Parathyroid adenoma (tissue), 2 donors: ENCODE measurements around the gene KLHL29.

Source experiments
- H2AFZ ChIP-seq: fragments of 300-600 bp; sonication (generic); one replicate; pipeline ENCODE4 v1.7.0; 2017; ENCODE audit warnings: antibody characterized with exemption, mild to moderate bottlenecking
- H3K27ac ChIP-seq: fragments of 300-600 bp; sonication (generic); one replicate; pipeline ENCODE4 v1.7.0; 2017
- H3K27me3 ChIP-seq: fragments of 300-600 bp; sonication (generic); one replicate; pipeline ENCODE4 v1.7.0; 2017; ENCODE audit warnings: low read length; ENCODE audit not compliant: control insufficient read depth, insufficient read depth
- H3K36me3 ChIP-seq: fragments of 300-600 bp; sonication (generic); one replicate; pipeline ENCODE4 v1.7.0; 2017; ENCODE audit warnings: low read length; ENCODE audit not compliant: control insufficient read depth, insufficient read depth
- H3K4me1 ChIP-seq: fragments of 300-600 bp; sonication (generic); one replicate; pipeline ENCODE4 v1.7.0; 2017; ENCODE audit warnings: control low read depth
- H3K4me2 ChIP-seq: fragments of 300-600 bp; sonication (generic); one replicate; pipeline ENCODE4 v1.7.0; 2017; ENCODE audit warnings: low read length
- H3K4me3 ChIP-seq: fragments of 300-600 bp; sonication (generic); one replicate; pipeline ENCODE4 v1.7.0; 2017; ENCODE audit warnings: low read depth, low read length
- H3K79me2 ChIP-seq: fragments of 300-600 bp; sonication (generic); one replicate; pipeline ENCODE4 v1.7.0; 2017; ENCODE audit warnings: control low read depth
- H3K9ac ChIP-seq: fragments of 300-600 bp; sonication (generic); one replicate; pipeline ENCODE4 v1.7.0; 2017; ENCODE audit warnings: mild to moderate bottlenecking
- H3K9me3 ChIP-seq: fragments of 300-600 bp; sonication (generic); one replicate; pipeline ENCODE4 v1.7.0; 2017; ENCODE audit warnings: low read length; ENCODE audit not compliant: control insufficient read depth
- CTCF ChIP-seq: fragments of 300-600 bp; sonication (generic); IDR thresholded peaks from one replicate; pipeline ENCODE4 v1.7.0; 2017; ENCODE audit warnings: antibody characterized with exemption, mild to moderate bottlenecking
- donor health status: primary hyperparathyroidism.

Gene KLHL29

DNA sequence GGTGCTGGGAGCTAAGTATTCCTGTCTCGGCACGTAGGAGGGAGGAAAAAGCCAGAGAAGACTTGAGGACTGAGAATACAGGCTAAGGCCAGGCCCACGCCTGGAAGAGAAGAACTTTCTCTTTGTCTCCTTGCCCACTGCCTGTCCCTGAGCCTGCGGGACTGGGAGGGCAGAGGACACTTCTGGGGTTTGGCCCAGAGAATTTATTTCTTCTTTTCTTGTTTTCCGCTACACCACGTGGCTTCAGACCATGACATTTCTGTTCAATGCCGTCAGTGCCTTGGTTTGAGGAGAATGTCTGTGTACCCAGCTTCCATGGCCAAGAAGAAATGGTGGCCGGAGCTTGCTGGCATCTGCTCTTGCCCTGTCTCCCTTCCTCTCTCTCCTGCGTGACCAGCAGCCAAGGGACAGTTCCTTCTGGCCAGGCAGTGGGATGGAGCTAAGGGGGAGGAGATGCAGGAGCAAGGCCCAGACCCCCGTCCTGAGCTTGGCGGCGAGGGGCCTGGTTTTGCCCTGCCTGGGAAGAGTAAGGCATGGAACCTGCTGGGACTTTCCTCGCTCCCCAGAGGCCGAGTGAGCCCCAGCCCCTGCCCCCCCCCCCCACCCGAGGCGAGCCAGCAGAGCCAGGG lies 140.3 kb downstream of the KLHL29 start:
- Histone ChIP-seq H3K9ac (no peak overlapping the region), H3K4me2 (no peak overlapping the region), H3K36me3 (no peaks in the 10 kb centered on the region), H3K79me2 (no peaks in the 10 kb centered on the region), H3K4me3 (no peak overlapping the region), H3K27ac (no peak overlapping the region), H2AFZ (no peak overlapping the region), H3K4me1 (peaks cover 10% of the 10 kb centered on the region), H3K9me3 (no peaks in the 10 kb centered on the region), H3K27me3 (no peaks in the 10 kb centered on the region)
- no peak for TF ChIP-seq CTCF

DNA sequence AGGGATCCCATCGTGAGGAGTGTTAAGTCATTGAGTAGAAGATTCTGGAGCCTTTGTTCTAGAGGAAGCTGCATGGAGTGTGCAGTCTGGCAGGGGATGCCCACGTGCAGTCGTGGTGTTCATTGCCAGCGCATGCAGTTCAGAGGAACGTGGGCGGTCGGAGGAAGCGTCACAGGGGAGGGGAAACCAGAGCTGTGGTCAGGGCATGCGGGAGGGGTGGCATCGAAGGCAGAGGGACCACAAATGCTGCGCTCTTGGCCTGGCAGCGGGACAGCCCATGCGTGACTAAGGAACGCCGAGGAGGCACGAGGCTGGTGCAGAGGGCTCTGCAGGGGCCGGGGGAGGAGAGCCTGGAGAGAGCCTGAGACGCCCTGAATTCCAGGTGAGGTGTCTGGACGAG lies 141.1 kb downstream of the KLHL29 start:
- H3K9me3 ChIP-seq, result no peaks in the 10 kb centered on the region
- no peak overlapping the region for H3K9ac ChIP-seq
- no peaks in the 10 kb centered on the region for H3K79me2 ChIP-seq
- H3K4me2 ChIP-seq, result no peak overlapping the region
- H3K27ac ChIP-seq, result no peak overlapping the region
- no peak for TF ChIP-seq CTCF
- peaks cover 10% of the 10 kb centered on the region for H3K4me1 ChIP-seq
- H3K4me3 ChIP-seq, result no peak overlapping the region
- no peaks in the 10 kb centered on the region for H3K27me3 ChIP-seq
- no peak overlapping the region for H2AFZ ChIP-seq
- H3K36me3 ChIP-seq, result no peaks in the 10 kb centered on the region

DNA sequence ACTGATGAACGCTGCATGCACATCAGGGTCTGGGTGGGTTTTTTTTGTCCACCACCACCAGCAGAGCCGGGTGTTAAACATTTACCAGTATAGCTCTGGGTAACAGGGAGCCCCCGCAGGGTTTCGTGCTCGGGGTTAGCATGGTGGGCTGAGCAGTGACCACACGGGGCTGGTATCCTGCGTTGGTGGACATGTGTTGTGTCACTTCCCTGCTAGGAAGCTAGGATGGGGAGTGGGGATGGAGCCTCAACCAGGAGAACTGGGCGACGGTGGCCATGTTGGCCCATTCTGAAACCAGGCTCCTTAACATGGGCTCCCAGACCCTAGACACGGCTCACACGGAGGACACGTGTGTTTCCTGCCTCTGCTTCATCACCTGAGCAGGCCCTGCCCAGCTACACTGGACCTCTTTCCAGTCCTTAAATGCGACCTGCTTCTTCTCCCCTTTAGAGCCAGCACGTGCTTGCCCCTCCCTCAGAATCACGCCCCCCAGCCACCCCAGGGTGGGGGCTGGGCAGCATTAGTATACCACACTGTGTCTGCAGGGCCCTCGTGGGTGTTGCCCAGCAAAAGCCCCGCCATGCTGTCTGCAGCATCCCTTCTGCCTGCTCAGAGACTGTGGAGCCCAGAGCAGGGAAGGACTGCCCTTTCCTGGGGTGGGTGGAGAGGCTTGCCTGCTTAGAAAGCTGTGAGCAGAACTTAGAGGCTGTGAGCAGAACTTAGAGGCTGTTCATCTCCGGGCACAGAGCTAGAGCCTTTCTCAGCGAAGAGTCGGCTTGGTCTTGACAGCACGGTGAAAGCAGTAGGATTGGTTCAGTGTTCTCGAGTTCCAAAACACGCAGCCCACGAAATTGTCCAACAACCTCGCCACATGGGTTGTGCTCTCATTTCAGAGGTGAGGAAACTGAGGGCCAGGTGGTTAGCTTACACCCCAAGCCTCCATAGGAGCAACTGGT lies 142.1 kb downstream of the KLHL29 start:
- no peaks in the 10 kb centered on the region for H3K27me3 ChIP-seq
- peaks cover 10% of the 10 kb centered on the region for H3K4me1 ChIP-seq
- H2AFZ ChIP-seq, result no peak overlapping the region
- H3K79me2 ChIP-seq, result no peaks in the 10 kb centered on the region
- no peak overlapping the region for H3K9ac ChIP-seq
- H3K9me3 ChIP-seq, result no peaks in the 10 kb centered on the region
- no peaks in the 10 kb centered on the region for H3K36me3 ChIP-seq
- H3K4me2 ChIP-seq, result no peak overlapping the region
- no peak overlapping the region for H3K4me3 ChIP-seq
- no peak overlapping the region for H3K27ac ChIP-seq
- TF ChIP-seq CTCF, result no peak

GRCh38 chr2:23528171-23528570 lies 143.2 kb downstream of the KLHL29 start:
- no peaks in the 10 kb centered on the region for H3K9me3 ChIP-seq
- no peak for TF ChIP-seq CTCF
- no peaks in the 10 kb centered on the region for H3K27me3 ChIP-seq
- H2AFZ ChIP-seq, result no peak overlapping the region
- H3K79me2 ChIP-seq, result no peaks in the 10 kb centered on the region
- no peak overlapping the region for H3K27ac ChIP-seq
- H3K4me1 ChIP-seq, result peaks cover 10% of the 10 kb centered on the region
- no peak overlapping the region for H3K4me2 ChIP-seq
- no peaks in the 10 kb centered on the region for H3K36me3 ChIP-seq
- no peak overlapping the region for H3K9ac ChIP-seq
- no peak overlapping the region for H3K4me3 ChIP-seq
